HG03521 (cell line): Measurements from ENCODE around the gene SCAPER.

Source experiments
- ATAC-seq: cut with Tn5 transposase; IDR thresholded peaks from one replicate; pipeline ENCODE4 v1.9.1; 2021; ENCODE audit warnings: mild to moderate bottlenecking, moderate library complexity; ENCODE audit not compliant: unreplicated experiment

Gene SCAPER

GRCh38 chr15:76343313-76343996 lies 561.7 kb downstream of the SCAPER start:
- ATAC-seq, result no peak

GRCh38 chr15:76342382-76343201 lies 562.5 kb downstream of the SCAPER start:
- ATAC-seq, result no peak

- no peak for ATAC-seq
Observed at GRCh38 chr15:76342058-76342381, 563.1 kb downstream of the SCAPER start.

GRCh38 chr15:76341366-76342057 lies 563.6 kb downstream of the SCAPER start:
- ATAC-seq, result no peak

GRCh38 chr15:76340803-76341365 lies 564.3 kb downstream of the SCAPER start:
- no peak for ATAC-seq

GRCh38 chr15:76340198-76340802 lies 564.8 kb downstream of the SCAPER start:
- no peak for ATAC-seq

GRCh38 chr15:76339305-76340197 lies 565.6 kb downstream of the SCAPER start:
- ATAC-seq, result no peak

GRCh38 chr15:76338486-76339304 lies 566.4 kb downstream of the SCAPER start:
- ATAC-seq, result no peak

- no peak for ATAC-seq
Observed at GRCh38 chr15:76337696-76338485, 567.2 kb downstream of the SCAPER start.

- ATAC-seq, result no peak
Observed at GRCh38 chr15:76337059-76337695, 568.0 kb downstream of the SCAPER start.

GRCh38 chr15:76336254-76337058 lies 568.7 kb downstream of the SCAPER start, which contains the start of gene ISL2:
Gene ISL2, plus strand, starts transcription at chr15:76336773. Its CDS starts 111 bp downstream, at chr15:76336884.
- ATAC-seq, result peak; percentile 47

- ATAC-seq, result no peak
Observed at GRCh38 chr15:76335307-76336253, 569.6 kb downstream of the SCAPER start.

GRCh38 chr15:76334438-76335306 lies 570.5 kb downstream of the SCAPER start:
- ATAC-seq, result no peak

- ATAC-seq, result no peak
Observed at GRCh38 chr15:76333720-76334437, 571.3 kb downstream of the SCAPER start.
